Measurements from ENCODE around the gene AIMP2.
"Not testable (repeated sequence)": the region's sequence is repeated elsewhere in the genome, so short reads cannot be mapped to it uniquely, and the experiment has no call there.

- TF ChIP-seq CTCF, POLR2A (IDR thresholded peaks at IDR 0.05): not testable (repeated sequence)
Measured at GRCh38 chr7:6007835-6008590, 1.1 kb upstream of the AIMP2 start.

Measured in thyroid gland (tissue), 4 donors.